HG03159 (cell line): ENCODE data around the gene RNF144A.

Experiments
- ATAC-seq: cut with Tn5 transposase; IDR thresholded peaks from one replicate; pipeline ENCODE4 v1.9.1; 2021; ENCODE audit warnings: mild to moderate bottlenecking, moderate library complexity; ENCODE audit not compliant: unreplicated experiment

RNF144A gene

DNA sequence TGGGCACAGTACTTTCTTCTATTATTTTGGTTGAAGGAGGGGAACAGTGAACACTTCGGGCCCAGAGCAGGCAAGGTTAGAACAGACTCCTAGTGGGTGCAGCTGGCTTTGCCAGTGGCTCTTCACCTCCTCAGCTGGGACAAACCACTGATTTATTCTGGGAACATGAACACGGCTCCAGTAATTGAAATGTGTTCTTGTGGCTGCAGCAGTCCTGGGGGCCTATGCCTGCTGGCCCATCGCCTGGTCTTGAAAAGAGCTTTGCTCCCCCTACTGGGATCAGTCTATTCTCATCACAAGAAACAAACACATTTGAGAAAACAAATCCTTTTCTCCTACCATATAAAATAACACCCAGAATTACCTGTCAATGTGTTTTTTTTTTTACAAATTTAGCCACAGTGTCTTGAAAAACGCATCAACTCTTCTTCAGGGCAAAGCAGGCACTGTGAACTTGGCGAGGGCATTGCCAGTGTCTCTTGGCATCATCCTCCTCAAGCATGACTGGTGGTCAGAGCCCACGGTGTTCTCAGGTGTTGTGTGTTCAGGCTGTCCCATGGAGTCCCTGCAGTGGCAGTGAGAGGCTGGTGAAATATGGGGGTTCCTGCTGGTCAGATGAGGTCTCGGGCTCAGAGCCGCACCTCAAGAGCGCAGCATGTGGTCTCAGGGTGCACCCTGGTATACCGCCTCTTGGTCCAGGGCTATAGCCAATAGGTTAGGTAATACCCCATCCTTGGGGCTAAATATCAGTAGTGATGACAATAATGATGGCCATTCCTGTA lies 51.3 kb downstream of the RNF144A start:
- ATAC-seq, result no peak

- no peak for ATAC-seq
These were observed 53.3 kb downstream of the RNF144A start for GRCh38 chr2:6970551-6970950.

GRCh38 chr2:6970976-6971480 lies 53.8 kb downstream of the RNF144A start:
- ATAC-seq, result no peak

DNA sequence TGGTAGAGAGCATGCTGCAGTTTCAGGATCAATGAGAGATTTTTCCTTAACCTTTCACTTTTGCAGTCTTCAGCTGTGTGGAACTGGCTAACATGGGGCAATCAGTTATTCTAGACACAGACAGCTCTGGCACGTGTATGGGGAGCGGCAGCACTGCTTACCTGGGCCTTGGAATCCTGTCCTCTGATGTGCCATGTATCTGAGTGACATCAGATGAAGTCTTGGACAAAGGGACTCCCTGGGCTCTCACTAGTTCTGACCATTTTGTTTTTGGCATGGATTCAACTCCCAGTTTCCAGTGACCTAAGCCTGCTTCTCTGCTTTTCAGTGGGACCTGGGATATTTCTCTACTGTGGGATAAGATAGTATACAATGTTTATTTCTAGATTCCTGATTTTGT lies 54.3 kb downstream of the RNF144A start:
- no peak for ATAC-seq

DNA sequence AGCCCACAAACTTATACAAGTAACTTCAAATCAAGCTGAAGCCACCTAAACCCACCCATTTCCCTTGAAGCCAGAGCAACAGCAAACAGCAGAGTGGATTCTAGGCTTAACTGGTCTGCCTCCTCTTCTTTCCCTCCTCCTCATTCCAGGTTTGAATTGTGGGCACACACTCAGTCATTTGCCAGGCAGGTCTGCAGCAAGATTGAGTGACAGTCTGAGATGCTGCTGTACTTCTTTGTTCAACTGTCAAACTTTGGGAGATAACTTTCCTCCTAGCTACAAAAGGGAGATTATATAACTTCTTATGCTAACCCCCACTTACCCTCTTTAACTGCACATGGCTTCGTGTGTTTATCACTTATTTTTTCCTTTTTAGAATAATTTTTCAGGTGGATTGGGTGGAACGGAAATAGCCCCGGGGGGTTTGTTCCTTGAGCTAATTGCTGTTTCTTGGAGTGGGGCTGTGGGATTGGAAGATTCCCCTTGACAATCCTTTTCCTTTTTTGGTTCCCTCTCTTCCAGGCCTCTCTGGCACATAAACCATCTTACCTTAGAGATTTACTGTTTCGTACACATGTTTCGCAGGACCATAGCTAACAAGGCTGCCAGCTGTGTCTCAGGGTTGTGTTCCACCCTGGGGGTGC lies 55.0 kb downstream of the RNF144A start:
- no peak for ATAC-seq

DNA sequence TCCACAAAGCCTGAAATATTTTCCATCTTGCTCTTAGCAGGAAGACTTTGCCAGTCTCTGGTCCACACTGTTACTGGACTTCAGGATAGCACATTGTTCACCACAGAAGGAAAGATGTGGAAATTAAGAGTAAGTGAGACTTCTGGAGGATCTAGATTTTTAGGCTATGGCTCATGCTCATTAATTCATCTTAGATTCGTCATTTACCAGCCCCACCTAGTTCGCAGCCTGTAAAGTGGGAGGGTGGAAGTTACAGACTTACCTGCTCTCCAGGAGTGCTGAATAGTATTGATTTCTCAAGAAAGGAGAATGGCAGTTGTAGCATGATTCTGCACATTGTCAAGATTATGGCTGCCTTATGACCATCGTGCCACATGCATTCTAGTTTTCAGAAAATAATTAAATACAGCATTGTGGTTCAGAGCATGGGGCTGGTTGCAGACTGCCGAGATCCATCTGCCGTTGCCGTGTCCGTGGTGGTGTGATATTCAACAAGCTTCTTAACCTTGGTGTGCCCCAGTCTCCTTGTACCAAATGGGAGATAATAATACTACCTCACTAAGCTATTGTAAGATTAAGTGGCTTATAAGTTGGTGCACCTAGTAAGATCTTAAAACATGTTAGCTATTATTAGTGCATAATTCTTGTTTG lies 56.8 kb downstream of the RNF144A start:
- ATAC-seq, result no peak

DNA sequence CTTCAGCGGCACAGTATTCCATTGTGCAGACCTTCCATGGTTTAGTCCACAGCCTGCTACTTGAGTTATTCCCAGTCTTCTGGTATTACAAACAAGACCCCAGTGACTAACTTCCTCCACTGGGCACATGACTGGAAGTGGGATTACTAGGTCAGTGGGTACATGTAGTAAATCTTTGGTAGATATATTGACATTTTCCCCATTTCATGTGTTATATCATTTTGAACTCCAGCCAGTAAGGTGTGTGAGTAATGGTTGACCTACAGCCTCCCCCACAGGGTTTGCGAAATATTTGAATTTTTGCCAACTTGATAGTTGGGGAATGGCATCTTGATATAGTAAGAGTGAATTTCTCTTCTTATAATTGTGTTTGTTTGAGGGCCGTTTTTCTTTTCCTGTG lies 58.8 kb downstream of the RNF144A start:
- no peak for ATAC-seq

DNA sequence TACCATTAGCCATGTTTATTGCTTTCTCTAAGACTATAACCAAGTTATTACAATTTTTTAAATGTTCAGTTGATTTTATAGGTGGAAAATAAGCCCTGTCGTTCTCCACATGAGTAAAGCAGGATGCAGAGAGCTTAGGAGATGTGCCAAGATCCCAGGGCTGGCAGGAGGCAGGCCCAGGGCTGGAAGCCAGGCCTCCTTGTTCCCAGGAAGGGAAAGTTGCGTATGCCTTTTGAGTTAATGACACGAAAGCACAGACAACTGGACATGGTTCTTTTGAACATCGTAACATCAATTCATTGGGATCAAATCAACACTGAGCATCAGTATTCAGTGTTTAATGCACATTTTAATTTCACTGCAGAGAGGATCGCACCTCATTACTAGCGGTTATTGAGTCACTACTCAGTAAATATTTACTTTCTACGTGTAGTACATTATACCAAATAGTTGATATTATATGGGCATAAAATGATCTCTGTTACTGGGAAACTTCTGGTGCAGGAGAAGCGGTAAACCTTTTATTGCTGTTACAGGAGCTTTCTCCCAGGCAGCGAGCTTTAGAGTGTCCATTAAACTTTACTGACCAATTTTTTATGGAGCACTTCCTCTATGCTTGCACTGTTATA lies 60.0 kb downstream of the RNF144A start:
- ATAC-seq, result no peak

DNA sequence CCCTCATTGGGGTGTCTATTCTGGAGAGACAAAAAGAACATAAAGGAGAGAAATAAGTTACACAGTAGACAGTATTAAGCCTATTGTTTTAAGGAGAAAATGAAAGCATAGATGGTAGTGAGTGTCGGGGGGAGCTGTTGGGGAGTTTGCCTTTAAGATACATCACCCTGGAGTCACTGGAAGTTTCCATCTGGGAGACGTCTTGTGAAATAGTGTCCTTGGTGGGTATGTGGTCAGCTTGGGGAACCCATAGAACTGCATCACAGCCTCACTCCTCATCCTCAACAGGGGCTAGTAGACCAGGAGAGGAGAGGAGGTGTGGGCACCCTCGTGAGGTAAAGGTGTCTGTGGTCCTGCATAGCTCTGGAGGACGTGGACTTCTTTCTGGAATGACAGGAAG lies 60.6 kb downstream of the RNF144A start:
- no peak for ATAC-seq

GRCh38 chr2:6978991-6979390 lies 61.8 kb downstream of the RNF144A start:
- ATAC-seq, result no peak

DNA sequence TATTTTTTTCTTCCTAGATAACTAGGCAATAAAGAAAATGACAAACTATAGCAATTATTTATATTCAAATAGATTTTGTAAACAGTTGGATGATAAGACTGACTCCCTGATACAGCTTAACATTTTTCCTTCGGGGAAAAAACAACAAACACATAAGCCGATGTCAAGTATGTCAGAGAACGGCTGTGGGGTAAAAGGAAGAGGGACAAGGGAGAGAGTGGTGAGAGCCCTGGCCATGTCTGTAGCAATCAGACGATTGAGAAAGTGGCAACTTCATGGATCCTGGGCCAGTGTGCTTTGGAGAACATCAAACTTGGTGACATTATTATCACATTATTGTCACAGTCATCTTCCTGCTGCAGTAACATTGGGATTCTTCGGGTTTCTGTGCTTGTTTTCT lies 65.2 kb downstream of the RNF144A start:
- ATAC-seq, result no peak

GRCh38 chr2:6982934-6983589 lies 65.8 kb downstream of the RNF144A start:
- no peak for ATAC-seq

DNA sequence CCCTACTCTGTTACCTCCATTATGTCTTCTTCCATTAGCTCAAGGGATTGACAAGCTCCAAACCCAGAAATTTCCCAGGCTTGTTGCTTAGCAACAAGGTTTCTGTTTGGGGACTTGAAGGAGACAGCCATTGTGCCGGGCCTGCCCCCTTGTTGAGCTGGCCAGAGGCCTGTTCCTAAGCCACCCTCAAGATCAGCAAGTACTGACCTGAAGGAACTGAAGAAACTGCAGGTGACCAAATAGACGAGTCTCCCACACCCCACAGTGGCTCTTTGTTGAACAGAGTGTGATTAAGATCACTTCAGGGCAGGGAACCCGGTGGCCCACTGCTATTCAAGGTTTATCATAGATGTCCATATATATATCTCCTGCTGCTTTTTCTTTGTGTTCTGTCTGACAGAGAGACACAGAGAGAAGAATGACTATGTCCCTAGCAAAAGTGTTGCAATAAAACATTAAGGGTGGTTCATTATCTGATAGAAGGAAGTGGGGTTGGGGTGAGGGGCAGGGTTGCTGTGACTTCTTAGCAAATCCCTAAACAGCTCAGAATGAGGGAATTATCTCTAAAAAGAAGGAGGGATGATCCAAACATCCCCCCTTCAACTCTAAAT lies 69.2 kb downstream of the RNF144A start:
- no peak for ATAC-seq

GRCh38 chr2:6986912-6987361 lies 69.7 kb downstream of the RNF144A start:
- ATAC-seq, result no peak

DNA sequence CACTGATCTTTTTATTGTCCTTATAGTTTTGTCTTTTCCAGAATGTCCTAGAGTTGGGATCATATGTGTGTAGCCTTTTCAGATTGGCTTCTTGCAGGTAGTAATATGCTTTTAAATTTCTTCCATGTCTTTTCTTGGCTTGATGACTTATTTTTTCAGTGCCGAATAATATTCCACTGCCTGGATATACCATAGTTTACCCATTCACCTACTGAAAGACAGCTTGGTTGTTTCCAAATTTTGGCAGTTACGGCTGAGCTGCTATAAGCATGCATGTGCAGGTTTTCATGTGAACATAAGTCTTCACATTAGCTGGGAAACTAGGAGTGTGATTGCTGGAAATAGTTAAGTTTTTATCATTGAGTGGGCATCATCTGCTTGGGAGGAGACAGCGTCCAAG lies 73.7 kb downstream of the RNF144A start:
- ATAC-seq, result no peak

DNA sequence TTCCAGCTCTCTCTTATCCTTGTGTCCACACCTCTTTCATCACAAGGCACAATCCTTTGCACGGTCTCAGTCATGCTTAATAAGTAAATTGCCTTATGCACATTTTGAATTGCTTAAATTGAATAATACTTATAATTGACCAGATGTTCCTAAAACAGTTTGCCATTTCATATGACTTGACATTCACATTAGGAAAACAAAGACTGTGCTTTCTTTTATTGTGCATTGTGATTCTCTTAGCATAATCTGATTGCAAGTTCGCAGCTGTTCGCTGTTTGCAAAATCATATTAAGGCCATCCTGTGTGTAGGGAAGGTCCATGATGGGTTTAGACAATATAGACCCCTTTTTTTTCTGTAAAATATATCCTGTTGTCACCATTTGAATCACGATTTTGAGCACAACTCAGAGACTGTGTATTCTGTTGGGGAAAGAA lies 75.6 kb downstream of the RNF144A start:
- no peak for ATAC-seq

DNA sequence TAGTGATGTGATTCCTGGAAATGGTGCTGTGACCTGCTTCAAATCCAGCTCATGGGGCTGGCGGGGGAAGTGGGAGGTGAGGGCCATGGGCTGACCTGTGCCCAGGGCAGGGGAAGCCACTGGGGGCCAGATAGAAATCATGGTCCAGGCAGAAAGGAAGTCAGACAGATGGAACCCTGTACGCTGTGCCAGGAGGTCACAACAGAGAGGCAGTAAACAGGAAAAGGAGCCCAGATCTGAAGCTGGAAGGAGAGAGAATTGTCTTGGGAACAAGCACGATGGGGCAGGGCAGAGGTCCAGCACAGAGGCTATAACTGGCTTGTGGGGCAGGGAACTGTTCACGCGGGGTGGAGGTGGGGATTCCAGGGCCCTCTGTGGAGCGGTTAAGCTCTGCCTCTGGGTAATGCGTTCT lies 76.0 kb downstream of the RNF144A start:
- ATAC-seq, result no peak

- ATAC-seq, result no peak
These were observed 76.7 kb downstream of the RNF144A start for GRCh38 chr2:6993936-6994335.

DNA sequence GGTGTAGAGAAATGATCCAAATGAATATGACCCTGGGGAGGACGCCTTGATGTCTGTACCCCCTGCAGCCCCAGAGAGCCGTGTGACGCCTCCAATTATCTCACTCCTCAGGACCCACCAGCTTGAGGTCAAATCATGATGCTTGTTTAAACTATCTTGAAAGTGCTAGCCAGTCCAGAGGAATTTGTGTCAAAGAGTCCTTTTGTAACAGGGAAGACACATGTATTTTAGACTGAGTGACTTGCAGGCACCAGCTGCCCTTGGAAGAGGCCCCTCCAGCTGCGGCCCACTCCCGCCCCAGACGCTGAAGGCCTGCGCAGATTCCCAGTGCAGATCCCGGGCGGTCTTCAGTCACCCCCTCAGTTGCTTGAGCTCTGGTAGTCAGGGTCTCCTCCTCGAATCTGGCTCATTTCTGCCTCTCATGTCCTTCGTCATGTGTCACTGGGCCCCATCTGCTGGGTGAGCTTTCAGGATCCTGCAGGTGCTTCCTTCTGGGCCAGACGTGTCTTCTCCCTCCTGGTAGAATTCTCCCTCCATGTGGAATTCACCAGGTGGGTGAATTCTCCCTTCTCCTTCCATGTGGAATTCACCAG lies 77.4 kb downstream of the RNF144A start:
- no peak for ATAC-seq
